HUDEP-2 (cell line): Measurements from ENCODE around the gene USP3.

Source experiments
- DNase-seq, 76 experiments: peaks; one replicate each; lab custom pipeline; 2025; ENCODE audit not compliant: unreplicated experiment in 76 of 76; lab: John Stamatoyannopoulos, UW

Gene USP3

DNA sequence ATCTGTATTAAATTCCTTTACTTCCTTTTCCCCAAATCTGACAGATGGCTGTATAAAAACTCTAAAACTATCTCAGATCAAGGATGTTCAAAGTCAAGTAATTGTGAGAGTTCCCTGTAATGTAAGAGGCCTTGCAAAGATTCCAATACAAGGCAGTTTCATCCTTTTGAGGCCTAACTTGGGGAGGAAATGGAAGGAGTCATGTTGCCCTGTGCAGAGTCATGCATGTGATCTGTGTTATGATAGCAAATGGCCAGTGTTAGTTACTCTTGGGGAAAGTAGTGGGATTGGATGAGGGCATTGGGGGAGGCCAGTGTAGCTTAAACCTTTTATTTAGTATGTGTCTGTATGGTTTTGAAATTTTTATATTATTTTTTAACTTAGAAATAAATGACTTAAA lies 69.1 kb downstream of the USP3 start:
- DNase-seq, result peak in 1 of 76 experiments; percentile 10

DNA sequence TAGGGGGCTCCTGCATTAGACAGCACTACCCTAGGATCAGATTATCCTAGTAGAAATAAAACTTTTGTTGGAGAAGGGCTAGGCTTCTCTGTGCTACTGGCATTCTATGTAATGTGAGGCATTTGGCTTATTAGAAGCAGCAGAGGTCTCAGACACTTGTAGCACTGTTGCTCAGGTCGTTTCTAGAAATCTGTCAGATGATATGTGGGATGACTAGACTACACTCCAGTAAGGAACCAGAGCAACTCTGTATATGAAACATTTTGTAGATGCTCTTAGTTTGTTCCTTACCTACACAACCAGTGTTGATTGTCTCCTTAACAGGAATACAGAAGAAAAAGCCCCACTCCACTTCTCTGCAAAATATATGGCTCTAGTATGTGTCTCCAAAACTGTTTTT lies 70.9 kb downstream of the USP3 start:
- no peak for DNase-seq

GRCh38 chr15:63576441-63576840 lies 72.0 kb downstream of the USP3 start:
- DNase-seq, result no peak

GRCh38 chr15:63582179-63582578 lies 77.8 kb downstream of the USP3 start:
- no peak for DNase-seq

DNA sequence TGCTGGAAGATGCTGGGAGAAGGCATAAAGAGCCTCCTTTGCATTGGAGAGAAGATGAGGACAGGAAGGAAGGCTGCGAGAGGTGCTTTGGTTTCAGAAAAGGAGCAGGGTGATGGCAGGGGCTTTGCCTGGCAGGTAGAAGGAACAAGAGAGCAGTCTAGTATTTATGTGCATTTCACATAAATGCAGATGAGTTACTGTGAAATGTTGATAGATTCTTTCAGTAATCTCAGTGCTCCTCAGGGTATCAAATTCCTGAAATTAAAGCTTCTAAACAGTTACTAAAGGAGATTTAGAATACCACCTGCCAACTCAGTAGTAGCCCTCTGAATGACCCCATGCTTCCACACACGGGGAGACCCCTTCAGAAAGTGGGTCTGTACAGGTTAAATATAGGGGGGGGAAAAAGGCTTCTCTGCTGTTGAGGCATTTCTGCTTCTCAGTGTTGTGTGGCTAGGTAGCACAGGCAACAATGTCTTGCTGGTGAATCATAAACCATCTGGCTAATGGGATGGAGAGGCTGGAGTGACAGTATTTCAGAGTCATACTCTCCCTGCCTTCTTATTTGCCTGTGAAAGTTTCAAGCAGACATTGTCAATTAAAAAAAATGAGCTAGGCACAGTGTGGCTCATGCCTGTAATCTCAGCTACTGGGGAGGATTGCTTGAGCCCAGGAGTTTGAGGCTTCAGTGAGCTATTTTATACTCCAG lies 78.5 kb downstream of the USP3 start:
- DNase-seq, result no peak

DNA sequence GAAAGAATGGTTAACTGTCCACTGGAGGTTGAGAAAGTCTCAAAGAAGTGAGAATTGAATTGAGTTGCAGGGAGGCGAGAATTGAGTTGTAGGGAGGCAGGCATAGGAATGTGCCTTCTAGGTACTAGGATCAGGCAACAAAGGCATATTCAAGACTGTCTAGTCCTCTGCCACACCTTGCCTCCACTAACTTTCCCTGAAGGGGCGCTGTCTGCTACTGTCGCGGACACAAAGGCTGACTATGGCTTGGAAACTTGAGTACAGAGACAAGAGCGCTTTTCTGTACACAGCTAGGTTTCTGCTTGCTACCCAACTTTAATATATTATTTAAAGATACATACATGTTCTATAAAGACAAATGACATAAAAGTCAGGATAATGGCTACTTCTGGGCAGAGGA lies 82.4 kb downstream of the USP3 start:
- DNase-seq, result no peak

DNA sequence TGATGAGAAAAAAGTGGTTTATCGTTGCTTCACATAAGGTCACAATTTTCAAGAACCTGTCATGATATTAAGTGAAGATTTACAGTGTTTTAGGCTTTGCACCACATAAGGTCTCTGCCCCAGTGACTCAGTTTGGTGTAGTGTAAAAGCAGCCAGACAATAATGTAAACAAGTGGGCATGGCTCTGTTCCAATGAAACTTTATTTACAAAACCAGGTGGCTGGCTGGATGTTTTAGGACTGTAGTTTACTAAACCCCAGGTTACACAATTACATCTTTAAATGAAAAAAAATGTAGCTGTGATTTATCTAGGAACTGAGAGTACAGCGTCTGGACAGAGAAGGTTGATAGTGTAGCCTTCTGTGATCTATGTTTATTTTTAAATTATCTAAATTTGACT lies 83.1 kb downstream of the USP3 start:
- no peak for DNase-seq

DNA sequence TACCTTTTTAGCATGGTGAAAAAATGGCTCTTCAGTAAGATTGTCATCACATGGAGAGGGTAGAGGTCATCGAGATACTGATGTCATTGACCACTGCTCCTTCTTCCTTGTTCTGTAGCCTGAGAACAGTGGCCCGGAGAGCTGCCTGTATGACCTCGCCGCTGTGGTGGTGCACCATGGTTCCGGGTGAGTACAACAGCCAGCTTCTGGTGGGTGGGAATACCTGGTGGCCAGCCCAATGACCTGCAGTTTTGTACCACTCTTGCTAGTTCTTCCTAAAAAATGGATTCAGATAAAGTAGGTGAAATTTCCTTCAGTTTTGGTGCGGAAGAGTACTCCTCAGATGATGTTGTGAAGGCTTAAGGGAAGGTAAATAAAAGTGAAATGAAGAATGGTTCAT lies 84.4 kb downstream of the USP3 start:
- no peak for DNase-seq

DNA sequence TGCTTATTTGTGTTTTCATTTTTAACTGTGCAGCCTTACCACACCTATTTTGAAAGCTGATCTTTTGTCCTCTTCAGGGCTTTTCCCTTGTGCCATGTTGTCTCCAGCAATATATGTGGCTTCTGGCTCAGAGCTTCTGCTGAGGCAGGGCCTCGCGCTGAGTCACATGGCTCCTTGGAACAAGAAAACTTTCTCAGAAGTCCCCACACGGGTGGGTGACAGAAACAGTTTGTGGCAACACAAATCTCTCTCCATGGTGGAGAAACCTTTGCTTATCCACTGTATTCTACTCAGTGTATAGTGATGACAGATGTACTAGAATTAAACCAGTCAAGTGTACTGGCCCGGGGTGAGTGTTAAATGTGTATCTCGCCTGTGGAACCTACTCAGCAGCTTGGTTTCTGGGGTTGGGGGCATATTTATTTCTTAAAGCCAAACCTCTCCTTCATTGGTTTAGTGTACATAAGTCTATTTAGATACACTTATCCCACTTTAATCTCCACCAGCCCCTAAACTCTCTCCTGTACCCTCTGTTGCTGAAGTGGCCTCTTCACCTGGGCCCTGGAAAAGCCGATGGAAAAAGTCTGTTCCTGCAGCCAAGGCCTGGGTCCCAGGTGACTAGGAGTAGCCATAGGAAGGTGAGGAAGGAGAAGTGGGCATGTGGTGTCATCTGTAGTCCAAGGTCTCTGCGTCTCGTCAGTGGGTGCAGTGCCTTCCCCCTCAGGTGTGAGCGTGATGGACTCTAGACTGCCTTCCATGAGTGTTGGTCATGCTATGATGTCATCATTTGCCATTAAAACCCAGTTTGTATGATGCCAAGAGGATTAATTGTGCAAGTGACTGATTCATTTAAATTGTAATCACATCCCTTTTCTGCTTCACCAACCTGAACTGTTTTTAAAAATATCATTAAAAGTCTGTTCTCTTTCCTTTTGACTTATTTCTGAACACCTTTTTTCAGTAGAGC lies 89.6 kb downstream of the USP3 start:
- DNase-seq, result peak in 1 of 76 experiments; percentile 2

GRCh38 chr15:63595065-63595464 lies 90.7 kb downstream of the USP3 start:
- no peak for DNase-seq

DNA sequence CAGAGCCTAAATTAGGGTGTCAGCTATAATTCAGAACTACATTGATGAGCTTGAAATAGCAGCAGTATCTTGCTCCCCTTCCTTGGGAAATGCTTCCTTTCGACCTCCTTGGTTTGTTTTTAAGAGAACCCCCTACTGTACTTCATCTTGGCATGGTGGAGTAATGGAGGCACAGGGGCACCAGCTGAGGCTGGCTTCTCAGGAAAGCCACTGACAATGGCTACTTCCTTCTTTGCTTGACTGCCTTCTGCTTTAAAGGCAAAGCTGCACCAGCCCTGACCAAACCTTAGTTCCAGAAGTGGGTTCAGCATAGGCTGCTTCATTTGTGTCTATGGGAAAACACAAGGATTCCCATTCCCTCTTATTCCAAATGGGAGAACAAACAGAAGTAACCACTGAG lies 91.3 kb downstream of the USP3 start:
- DNase-seq, result no peak

- no peak for DNase-seq
Measured at GRCh38 chr15:63596676-63597037, 92.3 kb downstream of the USP3 start.

- DNase-seq, result no peak
Measured at GRCh38 chr15:63597038-63597790, 92.8 kb downstream of the USP3 start, which contains the start of gene FBXL22. Gene FBXL22, plus strand, starts transcription at chr15:63597387. Its CDS starts 6 bp downstream, at chr15:63597393.

GRCh38 chr15:63597821-63598220 lies 93.4 kb downstream of the USP3 start:
- no peak for DNase-seq

- peak in 15 of 76 experiments; percentile 2 to 40 (median 11) for DNase-seq
Measured at GRCh38 chr15:63598473-63599400, 94.3 kb downstream of the USP3 start.

- peak in 57 of 76 experiments; percentile 15 to 66 (median 43) for DNase-seq
Measured at GRCh38 chr15:63599401-63600000, 95.1 kb downstream of the USP3 start.

- peak in 21 of 76 experiments; percentile 7 to 73 (median 40) for DNase-seq
Measured at GRCh38 chr15:63600001-63600615, 95.7 kb downstream of the USP3 start.

DNA sequence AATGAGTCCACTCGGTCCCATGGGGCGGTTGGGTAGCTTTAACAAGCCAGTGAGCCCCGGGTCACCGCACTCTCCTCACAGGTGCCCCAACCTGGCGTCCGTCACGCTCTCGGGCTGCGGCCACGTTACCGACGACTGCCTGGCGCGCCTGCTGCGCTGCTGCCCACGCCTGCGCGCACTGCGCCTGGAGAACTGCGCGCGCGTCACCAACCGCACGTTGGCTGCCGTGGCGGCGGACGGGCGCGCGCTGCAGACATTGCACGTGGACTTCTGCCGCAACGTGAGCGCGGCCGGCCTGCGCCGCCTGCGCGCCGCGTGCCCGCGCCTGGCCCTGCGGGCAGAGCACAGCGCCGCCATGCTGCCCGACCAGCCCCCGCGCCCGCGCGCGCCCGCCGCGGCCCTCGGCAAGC lies 96.2 kb downstream of the USP3 start:
- DNase-seq, result peak in 74 of 76 experiments; percentile 21 to 92 (median 81)
